T-cell (primary cell): Measurements from ENCODE around the gene ZBTB7A. TPM values are rescaled to one million over a fixed set of nuclear protein-coding genes. Genes with fewer than 3 reads are reported as not detected.

Experiments used
- ATAC-seq, 4 experiments: fragments of 200-7000 bp in 3 of 4; fragments of 150-1000 bp in 1 of 4; cut with Tn5 transposase; replicated peaks in 1 of 4; 1 replicate in 3 of 4; 2 replicates in 1 of 4; pipeline ENCODE4 v1.10.0; 2021; ENCODE audit warnings: moderate library complexity in 3 of 4, mild to moderate bottlenecking in 2 of 4, moderate number of reproducible peaks in 1 of 4
- CTCF ChIA-PET, 2 donors: fragments of 300-600 bp; sonication (Branson Sonifier 250); formaldehyde crosslinking; loops; one replicate each; lab custom pipeline; 2022; ENCODE audit warnings: antibody characterized with exemption in 2 of 2; lab: Charles Lee
- POLR2A ChIA-PET, 2 donors: fragments of 300-600 bp; sonication (Branson Sonifier 250); formaldehyde crosslinking; loops; one replicate each; lab custom pipeline; 2022; ENCODE audit warnings: antibody characterized with exemption in 2 of 2; lab: Charles Lee
- DNase-seq, 35 experiments: peaks; one replicate each; pipeline versions ENCODE4 v3.0.0 to v3.0.0-alpha.2; 2013 to 2023
- H3K27ac ChIP-seq: one replicate; pipeline ENCODE4 v1.5.1; 2013; ENCODE audit warnings: low read length
- H3K27me3 ChIP-seq, 2 experiments: replicated peaks in 1 of 2; 1 replicate in 1 of 2; 2 replicates in 1 of 2; pipeline versions ENCODE4 v1.6.1 to v1.7.0; 2013; ENCODE audit warnings: low read length in 1 of 2, mixed read lengths in 1 of 2; ENCODE audit not compliant: control insufficient read depth in 2 of 2, insufficient read depth in 2 of 2; ENCODE audit errors: extremely low read depth in 1 of 2
- H3K36me3 ChIP-seq, 2 donors: 1 replicate in 1 of 2; 2 replicates in 1 of 2; pipeline versions ENCODE4 v1.6.1 to v1.7.0; 2013; ENCODE audit warnings: low read length in 1 of 2; ENCODE audit not compliant: control insufficient read depth in 2 of 2, insufficient read depth in 1 of 2; ENCODE audit errors: extremely low read depth in 1 of 2
- H3K4me1 ChIP-seq, 2 experiments: 1 replicate in 1 of 2; 2 replicates in 1 of 2; pipeline versions ENCODE4 v1.6.1 to v1.7.0; 2013; ENCODE audit warnings: low read length in 2 of 2, mixed read lengths in 1 of 2; ENCODE audit not compliant: insufficient read depth in 2 of 2, control insufficient read depth in 1 of 2; ENCODE audit errors: extremely low read depth in 1 of 2
- H3K4me3 ChIP-seq, 2 donors: 1 replicate in 1 of 2; 2 replicates in 1 of 2; pipeline versions ENCODE4 v1.5.1 to v1.7.0; 2013; ENCODE audit warnings: mild to moderate bottlenecking in 2 of 2, low read length in 1 of 2, moderate library complexity in 1 of 2; ENCODE audit not compliant: control insufficient read depth in 1 of 2; ENCODE audit errors: extremely low read depth in 1 of 2
- H3K9me3 ChIP-seq: 2 replicates; pipeline ENCODE4 v1.7.0; 2013
- H3K27ac Mint-ChIP-seq, 2 donors: one replicate each; pipeline ENCODE4 v1.8.0; 2020 to 2021; ENCODE audit warnings: mild to moderate bottlenecking in 2 of 2, mixed read lengths in 2 of 2
- H3K27me3 Mint-ChIP-seq, 2 donors: one replicate each; pipeline ENCODE4 v1.8.0; 2021 to 2022; ENCODE audit warnings: mixed read lengths in 2 of 2
- H3K36me3 Mint-ChIP-seq: one replicate; pipeline ENCODE4 v1.8.0; 2021; ENCODE audit warnings: mixed read lengths
- H3K4me1 Mint-ChIP-seq, 3 donors: one replicate each; pipeline ENCODE4 v1.8.0; 2020 to 2022; ENCODE audit warnings: mixed read lengths in 3 of 3, mild to moderate bottlenecking in 1 of 3
- H3K4me3 Mint-ChIP-seq, 3 donors: one replicate each; pipeline ENCODE4 v1.8.0; 2020 to 2022; ENCODE audit warnings: mild to moderate bottlenecking in 3 of 3, mixed read lengths in 3 of 3, moderate library complexity in 3 of 3
- H3K9me3 Mint-ChIP-seq, 3 donors: one replicate each; pipeline ENCODE4 v1.8.0; 2020 to 2022; ENCODE audit warnings: mixed read lengths in 3 of 3
- WGBS: methylation state at CpG from one replicate; pipeline ENCODE4 v1.1.5; 2013; ENCODE audit warnings: missing lambda C conversion rate; ENCODE audit not compliant: insufficient coverage; 5-methylcytosine and 5-hydroxymethylcytosine counted together
- total RNA-seq, 35 experiments: library from RNA in 6 of 35; stranded (reverse) in 6 of 35; fragments of 120-200 nt in 1 of 35; gene quantifications; one replicate each; pipeline versions ENCODE4 v1.2.1 to v1.2.4 and lab custom pipeline; 2013 to 2026

ZBTB7A gene
- total RNA-seq, 5 donors from 2014 or later (not counting 1 experiment from before 2014, with no cell fraction given) = 43.6 to 85.7 (median 81.8) TPM

DNA sequence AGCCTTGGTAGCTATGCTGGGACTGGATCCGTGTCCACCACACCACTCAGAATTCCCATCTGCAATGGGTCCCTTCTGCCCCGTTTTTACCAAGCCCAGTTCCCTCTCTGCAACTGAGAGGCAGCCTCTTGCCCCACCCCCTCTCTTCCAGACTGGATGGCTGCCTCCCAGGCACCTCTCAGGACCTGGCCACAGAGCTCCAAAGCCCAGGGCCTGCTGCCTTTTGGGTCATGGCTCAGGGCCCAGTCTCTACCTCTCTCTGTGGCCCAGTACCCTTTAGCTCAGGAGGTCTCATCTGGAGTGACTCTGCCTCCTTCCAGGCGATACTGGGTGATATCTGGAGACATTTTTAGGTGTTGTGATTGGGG lies 10.3 kb upstream of the ZBTB7A start:
- ChIA-PET CTCF (no interaction called here), POLR2A (no interaction called here)
- no peak overlapping the region for H3K4me3 ChIP-seq
- no peaks in the 10 kb centered on the region for H3K27me3 ChIP-seq
- Mint-ChIP-seq H3K27me3 (no peaks in the 10 kb centered on the region), H3K9me3 (no peaks in the 10 kb centered on the region), H3K36me3 (no peaks in the 10 kb centered on the region), H3K27ac (peak overlapping the region; percentile 76 to 95), H3K4me3 (peak overlapping the region; percentile 75 to 82 (median 78)), H3K4me1 (peaks cover 6 to 40% (median 21%) of the 10 kb centered on the region in 3 donors)
- ATAC-seq = no peak
- H3K36me3 ChIP-seq = no peaks in the 10 kb centered on the region
- no peak for DNase-seq
- H3K27ac ChIP-seq = no peak overlapping the region
- no peaks in the 10 kb centered on the region for H3K9me3 ChIP-seq
- H3K4me1 ChIP-seq = peaks cover 16 to 45% of the 10 kb centered on the region in 2 experiments
- 100% methylated on average over 1 of the region's 3 CpGs for WGBS

DNA sequence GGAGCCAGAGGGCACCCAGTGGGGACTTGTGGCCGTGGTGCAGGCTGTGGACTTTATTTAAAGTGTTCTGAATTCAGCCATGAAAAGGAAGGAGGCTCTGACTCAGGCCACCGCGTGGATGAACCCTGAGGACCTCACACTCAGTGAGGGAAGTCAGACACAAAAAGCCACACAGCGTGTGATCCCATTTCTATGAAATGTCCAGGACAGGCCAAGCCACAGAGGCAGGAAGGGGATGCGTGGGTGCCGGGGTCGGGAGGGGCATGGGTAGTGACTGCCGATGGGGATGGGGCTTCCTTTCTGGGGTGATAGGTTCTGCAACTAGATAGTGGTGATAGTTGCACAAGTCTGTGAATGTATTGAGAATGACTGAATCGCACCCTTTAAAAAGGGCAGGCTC lies 8.7 kb upstream of the ZBTB7A start:
- ChIA-PET POLR2A (interaction anchor here in 1 of 2 donors (0.8 kb wide), 1 partner anchor 327 kb away, joined by 14 read pairs; the partner anchor contains the start of gene CHAF1A), CTCF (no interaction called here)
- Mint-ChIP-seq H3K4me3 (peak overlapping the region in 1 of 3 donors; percentile 36), H3K27ac (peak overlapping the region in 1 of 2 donors; percentile 25), H3K9me3 (no peaks in the 10 kb centered on the region), H3K27me3 (no peaks in the 10 kb centered on the region), H3K4me1 (peaks cover 10 to 36% (median 21%) of the 10 kb centered on the region in 3 donors), H3K36me3 (no peaks in the 10 kb centered on the region)
- Histone ChIP-seq H3K27ac (no peak overlapping the region), H3K9me3 (no peaks in the 10 kb centered on the region), H3K4me3 (no peak overlapping the region), H3K4me1 (peaks cover 16 to 39% of the 10 kb centered on the region in 2 experiments), H3K36me3 (no peaks in the 10 kb centered on the region), H3K27me3 (no peaks in the 10 kb centered on the region)
- DNase-seq = no peak
- no peak for ATAC-seq
- WGBS = 17% methylated on average over 8 of the region's 9 CpGs

DNA sequence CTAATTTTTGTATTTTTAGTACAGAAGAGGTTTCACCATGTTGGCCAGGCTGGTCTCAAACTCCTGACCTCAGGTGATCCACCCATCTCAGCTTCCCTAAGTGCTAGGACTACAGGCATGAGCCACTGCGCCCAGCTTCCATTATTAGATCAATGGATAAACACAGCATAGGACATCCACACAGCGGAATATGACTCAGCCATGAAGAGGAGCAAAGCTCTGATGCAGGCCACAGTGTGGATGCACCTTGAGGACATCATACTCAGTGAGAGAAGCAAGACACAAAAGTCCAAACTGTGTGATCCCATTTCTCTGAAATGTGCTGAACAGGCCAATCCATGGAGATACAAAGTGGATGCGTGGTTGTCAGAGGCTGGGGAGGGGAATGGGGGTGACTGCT lies 4.9 kb upstream of the ZBTB7A start:
- WGBS = 87% methylated on average over 2 of the region's 3 CpGs
- Mint-ChIP-seq H3K27me3 (no peaks in the 10 kb centered on the region), H3K27ac (peak overlapping the region in 1 of 2 donors; percentile 4), H3K9me3 (no peaks in the 10 kb centered on the region), H3K4me3 (no peak overlapping the region), H3K4me1 (peaks cover 27 to 35% (median 28%) of the 10 kb centered on the region in 3 donors), H3K36me3 (no peaks in the 10 kb centered on the region)
- Histone ChIP-seq H3K4me1 (peaks cover 14 to 35% of the 10 kb centered on the region in 2 experiments), H3K27ac (no peak overlapping the region), H3K9me3 (no peaks in the 10 kb centered on the region), H3K4me3 (no peak overlapping the region), H3K27me3 (no peaks in the 10 kb centered on the region), H3K36me3 (no peaks in the 10 kb centered on the region)
- DNase-seq (no peak), ATAC-seq (no peak)
- ChIA-PET POLR2A (no interaction called here), CTCF (interaction anchor here in 1 of 2 donors (0.5 kb wide), 1 partner anchor 84 kb away, joined by 3 read pairs; no protein-coding TSS in a partner anchor)

DNA sequence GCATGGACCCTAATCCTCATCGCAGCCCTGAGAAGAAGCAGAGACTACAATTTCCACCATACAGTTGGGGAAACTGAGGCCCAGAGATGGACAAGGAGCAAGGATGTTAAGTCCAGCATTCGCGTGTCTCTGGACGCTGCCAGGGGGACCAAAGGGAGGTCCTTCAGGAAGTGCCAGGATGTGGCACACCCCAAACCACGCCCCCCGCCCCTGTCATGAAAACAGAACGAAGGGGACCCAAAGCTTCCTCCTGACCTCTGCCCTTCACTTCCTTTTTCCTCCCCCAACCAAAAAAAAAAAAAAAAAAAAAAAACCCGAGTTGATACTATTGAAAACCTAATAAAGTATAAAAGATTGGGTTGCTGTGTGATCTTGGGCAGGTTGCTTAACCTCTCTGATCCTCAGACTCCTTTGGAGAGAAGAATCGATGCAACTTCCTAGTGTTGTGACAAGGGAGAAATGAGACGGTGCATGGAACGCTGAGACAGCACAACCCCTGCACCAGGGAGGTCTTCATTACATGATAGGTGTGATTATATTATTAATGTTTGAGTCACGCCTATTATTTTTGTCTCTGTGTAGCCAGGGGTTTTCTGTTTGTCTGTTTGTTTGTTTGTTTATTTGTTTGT lies 2.7 kb upstream of the ZBTB7A start:
- H3K4me3 Mint-ChIP-seq = peak overlapping the region; percentile 49 to 81 (median 80)
- no peaks in the 10 kb centered on the region for H3K9me3 Mint-ChIP-seq
- no peak for ATAC-seq
- peaks cover 21 to 28% (median 26%) of the 10 kb centered on the region in 3 donors for H3K4me1 Mint-ChIP-seq
- Histone ChIP-seq H3K4me3 (peak overlapping the region in 1 of 2 donors; percentile 57), H3K36me3 (no peaks in the 10 kb centered on the region), H3K27me3 (no peaks in the 10 kb centered on the region), H3K27ac (peak overlapping the region; percentile 40), H3K9me3 (no peaks in the 10 kb centered on the region), H3K4me1 (peaks cover 14 to 31% of the 10 kb centered on the region in 2 experiments)
- 47% methylated on average over 4 of the region's 12 CpGs for WGBS
- peak overlapping the region; percentile 92 to 93 for H3K27ac Mint-ChIP-seq
- H3K27me3 Mint-ChIP-seq = no peaks in the 10 kb centered on the region
- ChIA-PET CTCF (interaction anchor here in 1 of 2 donors (1.0 kb wide), 1 partner anchor 82 kb away, joined by 4 read pairs; no protein-coding TSS in a partner anchor), POLR2A (interaction anchor here (0.6 kb wide), 2 partner anchors 40 to 274 kb away, joined by 3 read pairs; no protein-coding TSS in a partner anchor)
- DNase-seq = peak in 22 of 35 experiments; percentile 34 to 71 (median 45)
- no peaks in the 10 kb centered on the region for H3K36me3 Mint-ChIP-seq

DNA sequence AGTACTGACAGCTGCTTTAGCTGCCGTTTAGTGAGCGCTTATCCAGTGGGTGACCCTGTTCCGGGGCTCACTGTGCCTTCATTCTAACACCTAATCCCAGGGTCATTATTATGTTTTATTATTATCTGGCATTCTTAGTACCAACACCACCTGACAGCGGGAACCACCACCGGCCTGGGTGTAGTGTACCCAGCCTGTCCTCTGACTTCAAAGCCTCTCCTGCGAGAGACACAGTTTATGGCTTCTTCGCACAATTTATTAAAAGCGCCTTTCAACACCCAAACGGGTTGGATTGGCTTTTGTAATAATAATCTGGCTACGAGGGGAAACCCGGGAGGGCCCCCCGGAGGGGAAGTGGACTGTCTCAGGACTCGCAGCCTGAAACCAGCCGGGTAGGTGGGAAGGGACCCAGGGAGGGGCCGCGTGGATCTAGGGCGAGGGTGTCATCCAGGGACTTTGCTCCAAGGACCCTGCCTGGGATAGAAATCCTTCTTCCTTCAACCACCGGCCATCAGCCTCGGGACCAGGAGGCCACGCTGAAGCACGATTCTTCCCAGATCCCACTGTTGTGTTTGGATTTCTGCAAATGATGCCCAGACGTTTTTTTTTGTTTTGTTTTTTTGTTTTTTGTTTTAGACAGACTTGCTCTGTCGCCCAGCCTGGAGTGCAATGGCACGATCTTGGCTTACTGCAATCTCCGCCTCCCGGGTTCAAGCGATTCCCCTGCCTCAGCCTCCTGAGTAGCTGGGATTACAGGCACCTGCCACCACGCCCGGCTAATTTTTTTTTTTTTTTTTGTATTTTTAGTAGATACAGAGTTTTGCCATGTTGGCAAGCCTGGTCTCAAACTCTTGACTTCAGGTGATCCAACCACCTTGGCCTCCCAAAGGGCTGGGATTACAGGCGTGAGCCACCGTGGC lies 1.6 kb upstream of the ZBTB7A start:
- H3K4me1 ChIP-seq = peaks cover 14 to 42% of the 10 kb centered on the region in 2 experiments
- H3K9me3 ChIP-seq = no peaks in the 10 kb centered on the region
- DNase-seq (peak in 2 of 35 experiments; percentile 28 to 52), ATAC-seq (no peak)
- Mint-ChIP-seq H3K36me3 (no peaks in the 10 kb centered on the region), H3K27ac (peak overlapping the region; percentile 92 to 93), H3K4me1 (peaks cover 27 to 30% (median 28%) of the 10 kb centered on the region in 3 donors), H3K9me3 (no peaks in the 10 kb centered on the region), H3K27me3 (no peaks in the 10 kb centered on the region), H3K4me3 (peak overlapping the region; percentile 80 to 84 (median 81))
- peaks cover under 1 to 4% of the 10 kb centered on the region in 2 donors for H3K36me3 ChIP-seq
- 24% methylated on average over 5 of the region's 31 CpGs for WGBS
- no peaks in the 10 kb centered on the region for H3K27me3 ChIP-seq
- POLR2A ChIA-PET = no interaction called here
- H3K27ac ChIP-seq = peak overlapping the region; percentile 78
- peak overlapping the region; percentile 49 to 61 for H3K4me3 ChIP-seq
- CTCF ChIA-PET = no interaction called here
